ENCODE data around the gene PAPLN. TPM values are rescaled to one million over a fixed set of nuclear protein-coding genes. Genes with fewer than 3 reads are reported as not detected.

PAPLN gene
- total RNA-seq, 1 donor from 2014 or later: 2.7 TPM

DNA sequence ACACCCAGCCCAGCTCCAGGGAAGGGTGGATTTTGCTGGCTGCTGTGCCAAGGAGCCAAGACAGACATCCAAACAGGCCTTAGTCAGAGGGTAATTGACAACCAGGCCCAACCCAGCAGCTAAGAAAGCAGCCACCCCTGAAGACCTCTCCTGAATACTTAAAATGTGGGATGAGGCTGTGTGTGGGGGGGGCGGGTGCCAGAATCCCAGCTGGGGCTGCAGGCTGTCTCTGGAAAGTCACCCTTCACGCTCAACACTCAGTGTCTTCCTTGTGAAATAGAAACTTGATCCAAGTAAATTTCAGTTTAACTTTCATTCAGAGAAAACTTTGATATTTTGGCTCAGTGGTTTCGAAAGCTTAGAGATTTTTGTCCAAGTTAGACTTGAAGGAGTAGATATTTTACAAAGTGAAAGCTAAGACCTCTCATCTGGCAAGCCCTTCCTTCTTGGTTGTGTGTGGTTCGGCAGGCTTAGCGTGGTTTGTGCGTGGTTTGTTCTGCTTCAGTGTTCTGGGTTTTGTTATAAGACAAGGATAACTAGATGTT lies 5.1 kb downstream of the PAPLN start:
- Mint-ChIP-seq H3K9me3 (ENCODE audit: low read depth) (no peaks in the 10 kb centered on the region), H3K4me1 (ENCODE audit: low read depth) (peaks cover 5% of the 10 kb centered on the region), H3K27ac (no peak overlapping the region), H3K36me3 (ENCODE audit: insufficient read depth) (no peaks in the 10 kb centered on the region), H3K4me3 (ENCODE audit: low read depth) (no peak overlapping the region), H3K27me3 (peaks cover 59% of the 10 kb centered on the region)
- TF ChIP-seq, protein P1, sequence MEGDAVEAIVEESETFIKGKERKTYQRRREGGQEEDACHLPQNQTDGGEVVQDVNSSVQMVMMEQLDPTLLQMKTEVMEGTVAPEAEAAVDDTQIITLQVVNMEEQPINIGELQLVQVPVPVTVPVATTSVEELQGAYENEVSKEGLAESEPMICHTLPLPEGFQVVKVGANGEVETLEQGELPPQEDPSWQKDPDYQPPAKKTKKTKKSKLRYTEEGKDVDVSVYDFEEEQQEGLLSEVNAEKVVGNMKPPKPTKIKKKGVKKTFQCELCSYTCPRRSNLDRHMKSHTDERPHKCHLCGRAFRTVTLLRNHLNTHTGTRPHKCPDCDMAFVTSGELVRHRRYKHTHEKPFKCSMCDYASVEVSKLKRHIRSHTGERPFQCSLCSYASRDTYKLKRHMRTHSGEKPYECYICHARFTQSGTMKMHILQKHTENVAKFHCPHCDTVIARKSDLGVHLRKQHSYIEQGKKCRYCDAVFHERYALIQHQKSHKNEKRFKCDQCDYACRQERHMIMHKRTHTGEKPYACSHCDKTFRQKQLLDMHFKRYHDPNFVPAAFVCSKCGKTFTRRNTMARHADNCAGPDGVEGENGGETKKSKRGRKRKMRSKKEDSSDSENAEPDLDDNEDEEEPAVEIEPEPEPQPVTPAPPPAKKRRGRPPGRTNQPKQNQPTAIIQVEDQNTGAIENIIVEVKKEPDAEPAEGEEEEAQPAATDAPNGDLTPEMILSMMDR (IDR thresholded peaks at IDR 0.05; ENCODE audit: unreplicated experiment): no peak
- DNase-seq (ENCODE audit: low spot score, unreplicated experiment): no peak

DNA sequence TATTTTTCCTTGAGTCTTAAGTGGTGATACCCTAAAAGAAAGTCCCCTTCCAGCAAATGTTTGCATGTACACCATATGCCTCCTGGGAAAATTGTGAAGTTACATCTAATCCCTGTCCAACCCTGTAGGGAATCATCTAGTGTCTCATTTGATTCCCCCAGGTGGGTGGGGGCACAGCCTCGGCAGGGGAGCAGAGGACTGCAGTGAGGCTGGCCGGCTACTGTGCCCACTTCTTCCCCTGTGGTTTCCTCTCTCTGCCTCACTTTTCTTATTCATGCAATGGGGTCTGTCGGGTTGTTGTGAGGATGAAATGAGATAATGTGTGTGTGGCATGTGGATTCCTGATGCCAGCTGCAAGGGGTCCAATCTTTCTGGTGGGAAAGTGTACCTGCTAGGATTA lies 6.0 kb downstream of the PAPLN start:
- no peaks in the 10 kb centered on the region for H3K36me3 Mint-ChIP-seq (ENCODE audit: insufficient read depth)
- no peak for DNase-seq (ENCODE audit: low spot score, unreplicated experiment)
- H3K27me3 Mint-ChIP-seq: peaks cover 57% of the 10 kb centered on the region
- TF ChIP-seq, protein P1 (IDR thresholded peaks at IDR 0.05; ENCODE audit: unreplicated experiment): no peak
- peaks cover 5% of the 10 kb centered on the region for H3K4me1 Mint-ChIP-seq (ENCODE audit: low read depth)
- no peaks in the 10 kb centered on the region for H3K9me3 Mint-ChIP-seq (ENCODE audit: low read depth)
- H3K4me3 Mint-ChIP-seq (ENCODE audit: low read depth): no peak overlapping the region
- no peak overlapping the region for H3K27ac Mint-ChIP-seq

DNA sequence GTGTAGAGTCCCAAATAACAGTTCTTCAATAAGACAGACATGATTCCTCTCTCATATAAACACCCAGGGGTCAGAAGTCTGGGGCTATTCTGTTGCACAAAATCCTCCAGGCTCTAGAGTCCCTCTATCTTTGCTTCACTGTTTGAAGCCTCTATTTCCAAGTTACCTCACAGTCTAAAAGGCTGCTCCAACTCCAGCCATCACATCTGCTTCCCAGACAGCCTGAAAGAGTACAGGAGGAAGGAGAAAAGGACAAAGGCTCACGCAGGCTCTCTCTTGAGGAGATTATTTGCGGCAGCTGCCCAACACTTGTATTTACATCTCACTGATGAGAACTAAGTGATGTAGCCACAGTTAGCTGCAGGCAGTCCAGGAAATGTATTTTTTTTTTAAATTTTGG lies 6.4 kb downstream of the PAPLN start:
- Mint-ChIP-seq H3K4me3 (ENCODE audit: low read depth) (no peak overlapping the region), H3K9me3 (ENCODE audit: low read depth) (no peaks in the 10 kb centered on the region), H3K36me3 (ENCODE audit: insufficient read depth) (no peaks in the 10 kb centered on the region), H3K27ac (no peak overlapping the region), H3K4me1 (ENCODE audit: low read depth) (peaks cover 2% of the 10 kb centered on the region), H3K27me3 (peaks cover 53% of the 10 kb centered on the region)
- DNase-seq (ENCODE audit: low spot score, unreplicated experiment): no peak
- TF ChIP-seq, protein P1 (IDR thresholded peaks at IDR 0.05; ENCODE audit: unreplicated experiment): no peak

DNA sequence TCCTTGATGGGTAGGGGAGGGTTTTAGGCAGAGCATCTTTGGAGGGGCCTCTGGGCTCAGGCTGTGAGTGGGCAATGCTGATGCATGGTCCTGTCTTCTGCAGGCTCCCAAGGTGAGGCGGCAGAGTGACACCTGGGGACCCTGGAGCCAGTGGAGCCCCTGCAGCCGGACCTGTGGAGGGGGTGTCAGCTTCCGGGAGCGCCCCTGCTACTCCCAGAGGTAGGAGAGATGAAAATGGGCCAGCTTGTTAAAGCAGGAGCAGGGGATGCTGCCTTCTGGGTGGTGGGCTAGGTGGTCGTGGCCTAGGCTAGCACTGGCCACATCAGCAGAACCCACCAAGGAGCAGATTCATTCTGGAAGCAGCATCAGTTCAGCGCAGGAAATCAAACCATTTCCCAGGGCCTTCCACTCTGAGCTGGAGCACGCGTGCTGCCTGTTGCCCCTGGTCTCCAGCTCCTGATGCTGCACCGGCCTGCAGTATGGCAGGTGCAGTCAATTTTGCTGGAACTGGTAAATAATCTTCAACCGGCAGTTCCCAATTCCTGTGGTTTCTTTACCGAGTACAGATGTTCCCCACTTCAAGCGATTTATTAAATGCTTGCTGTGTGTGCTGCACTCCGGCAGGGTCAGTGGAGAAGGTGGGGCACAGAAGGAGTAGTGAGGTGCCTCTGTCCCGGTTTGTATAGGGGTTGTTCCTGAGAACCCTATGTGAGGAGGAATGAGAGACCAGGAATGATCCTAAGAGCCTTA lies 7.4 kb downstream of the PAPLN start:
- DNase-seq (ENCODE audit: low spot score, unreplicated experiment): no peak
- TF ChIP-seq, protein P1 (IDR thresholded peaks at IDR 0.05; ENCODE audit: unreplicated experiment): no peak
- Mint-ChIP-seq H3K4me3 (ENCODE audit: low read depth) (peak overlapping the region; percentile 38), H3K27ac (no peak overlapping the region), H3K27me3 (peaks cover 47% of the 10 kb centered on the region), H3K9me3 (ENCODE audit: low read depth) (no peaks in the 10 kb centered on the region), H3K36me3 (ENCODE audit: insufficient read depth) (no peaks in the 10 kb centered on the region), H3K4me1 (ENCODE audit: low read depth) (no peaks in the 10 kb centered on the region)

DNA sequence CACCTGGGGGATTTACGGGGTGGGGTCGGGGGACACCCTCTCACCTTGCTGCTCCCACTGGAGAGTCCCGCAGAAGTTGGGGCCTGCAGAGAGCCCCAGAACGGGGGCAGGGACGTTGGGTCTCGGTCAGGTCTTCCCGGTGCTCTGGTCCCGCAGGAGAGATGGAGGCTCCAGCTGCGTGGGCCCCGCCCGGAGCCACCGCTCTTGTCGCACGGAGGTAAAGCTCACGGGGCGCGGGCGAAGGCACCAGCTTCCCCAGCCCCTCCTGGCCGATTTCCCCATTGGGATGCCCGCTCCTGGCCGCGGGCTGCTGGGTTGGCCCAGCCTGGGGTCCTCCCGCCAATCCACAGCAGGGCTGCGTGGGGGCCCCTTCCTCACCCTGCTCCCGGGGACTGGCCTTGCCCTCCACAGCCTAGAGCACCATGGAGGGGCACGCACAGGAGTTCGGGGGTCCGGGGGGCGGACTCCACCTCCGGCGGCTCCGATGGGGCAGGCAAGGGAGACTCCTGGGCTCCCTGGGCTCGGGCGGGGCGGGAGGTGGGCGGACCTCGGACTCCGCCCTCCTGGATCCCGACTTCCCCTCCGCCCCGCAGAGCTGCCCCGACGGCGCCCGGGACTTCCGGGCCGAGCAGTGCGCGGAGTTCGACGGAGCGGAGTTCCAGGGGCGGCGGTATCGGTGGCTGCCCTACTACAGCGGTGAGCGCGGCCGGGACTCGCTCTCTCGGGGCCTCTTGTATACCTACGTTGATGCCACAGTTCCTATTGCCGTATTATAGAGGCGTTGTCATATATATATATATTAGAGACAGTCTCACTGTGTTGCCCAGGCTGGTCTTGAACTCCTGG lies 8.4 kb downstream of the PAPLN start:
- H3K27me3 Mint-ChIP-seq: peaks cover 38% of the 10 kb centered on the region
- no peaks in the 10 kb centered on the region for H3K36me3 Mint-ChIP-seq (ENCODE audit: insufficient read depth)
- H3K4me1 Mint-ChIP-seq (ENCODE audit: low read depth): no peaks in the 10 kb centered on the region
- no peaks in the 10 kb centered on the region for H3K9me3 Mint-ChIP-seq (ENCODE audit: low read depth)
- no peak for DNase-seq (ENCODE audit: low spot score, unreplicated experiment)
- peak overlapping the region; percentile 40 for H3K4me3 Mint-ChIP-seq (ENCODE audit: low read depth)
- TF ChIP-seq, protein P1 (IDR thresholded peaks at IDR 0.05; ENCODE audit: unreplicated experiment): no peak
- no peak overlapping the region for H3K27ac Mint-ChIP-seq
